Epithelial cell of proximal tubule (primary cell): ENCODE results near the gene KNG1. TPM values are rescaled to one million over a fixed set of nuclear protein-coding genes. Genes with fewer than 3 reads are reported as not detected.

Source experiments
- DNase-seq: peaks from one replicate; pipeline ENCODE4 v3.0.0-alpha.2; 2011; ENCODE audit warnings: low read depth
- H3K4me3 ChIP-seq: 2 replicates; pipeline ENCODE4 v1.5.1; 2011; ENCODE audit warnings: low read depth, mild to moderate bottlenecking, low read length
- CTCF ChIP-seq: conservative IDR thresholded peaks from 2 replicates; pipeline ENCODE4 v1.5.1; 2012; ENCODE audit warnings: low read depth, mild to moderate bottlenecking, low read length
- total RNA-seq: library from RNA; depleted of rRNA; stranded (reverse); fragments of >200 nt; gene quantifications from 2 replicates; pipeline ENCODE4 v1.2.3, GENCODE V29; 2015

Gene KNG1
- total RNA-seq, 1 donor from 2014 or later, result not detected

- TF ChIP-seq CTCF, result no peak
- DNase-seq, result no peak
- no peak overlapping the region for H3K4me3 ChIP-seq
Observed at GRCh38 chr3:186743666-186744065, 26.5 kb downstream of the KNG1 start.

- no peak for TF ChIP-seq CTCF
- DNase-seq, result peak; percentile 38
Observed at GRCh38 chr3:186746008-186746407, 28.8 kb downstream of the KNG1 start.

GRCh38 chr3:186750316-186750715, 33.2 kb downstream of the KNG1 start:
- no peak for DNase-seq
- H3K4me3 ChIP-seq, result no peak overlapping the region
- no peak for TF ChIP-seq CTCF

More at GRCh38 chr3:186746008-186746407, 28.8 kb downstream of the KNG1 start:
- no peak overlapping the region for H3K4me3 ChIP-seq

- DNase-seq, result no peak
- no peak overlapping the region for H3K4me3 ChIP-seq
- TF ChIP-seq CTCF, result no peak
Observed at GRCh38 chr3:186751480-186751879, 34.3 kb downstream of the KNG1 start.

DNA sequence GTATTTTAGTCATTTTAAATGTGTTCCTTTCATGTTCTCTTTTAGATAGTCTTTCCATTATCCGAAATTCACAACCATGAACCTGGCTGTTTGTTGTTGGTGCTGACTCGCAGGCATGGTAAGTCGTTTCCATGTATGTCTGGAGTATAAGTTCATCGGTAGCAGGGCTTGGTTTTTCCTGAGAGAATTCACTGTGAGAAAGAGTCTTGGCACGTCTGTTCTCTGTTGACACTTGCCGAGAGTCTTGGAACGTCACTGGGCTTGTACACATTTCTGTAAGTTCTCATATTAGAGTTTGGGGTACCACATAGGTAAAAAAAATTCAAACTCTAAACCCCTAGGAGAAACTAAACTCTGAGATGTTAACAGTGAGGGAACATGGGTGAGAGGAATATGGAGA, 36.8 kb downstream of the KNG1 start:
- TF ChIP-seq CTCF, result no peak
- H3K4me3 ChIP-seq, result no peak overlapping the region
- no peak for DNase-seq

- DNase-seq, result no peak
- TF ChIP-seq CTCF, result no peak
- H3K4me3 ChIP-seq, result no peak overlapping the region
Observed at GRCh38 chr3:186754871-186755270, 37.7 kb downstream of the KNG1 start.

- H3K4me3 ChIP-seq, result no peak overlapping the region
- no peak for DNase-seq
Observed at GRCh38 chr3:186757214-186757613, 40.1 kb downstream of the KNG1 start.

More at GRCh38 chr3:186757214-186757613, 40.1 kb downstream of the KNG1 start:
- TF ChIP-seq CTCF, result no peak
